Sigmoid colon (tissue), 7 donors: Measurements from ENCODE around the gene COL3A1. TPM values are rescaled to one million over a fixed set of nuclear protein-coding genes. Genes with fewer than 3 reads are reported as not detected.

Experiments
- DNase-seq: peaks from one replicate; pipeline ENCODE4 v3.0.0-alpha.2; 2019
- H3K27ac ChIP-seq, 4 donors: fragments of 200-600 bp; sonication (generic); one replicate each; pipeline ENCODE4 v1.5.1; 2016 to 2019; ENCODE audit warnings: mild to moderate bottlenecking in 1 of 4
- H3K27me3 ChIP-seq, 3 donors: fragments of 200-600 bp; sonication (generic); one replicate each; pipeline ENCODE4 v1.5.1; 2019; ENCODE audit warnings: mild to moderate bottlenecking in 1 of 3
- H3K36me3 ChIP-seq, 4 donors: fragments of 200-600 bp; sonication (generic); one replicate each; pipeline ENCODE4 v1.5.1; 2016 to 2019
- H3K4me1 ChIP-seq, 4 donors: fragments of 200-600 bp; sonication (generic); one replicate each; pipeline ENCODE4 v1.5.1; 2017 to 2019
- H3K4me3 ChIP-seq, 4 donors: fragments of 200-600 bp; sonication (generic); one replicate each; pipeline ENCODE4 v1.5.1; 2017 to 2019; ENCODE audit warnings: mild to moderate bottlenecking in 2 of 4, moderate library complexity in 1 of 4
- H3K9me3 ChIP-seq, 4 donors: fragments of 200-600 bp in 3 of 4; sonication (generic) in 3 of 4; one replicate each; pipeline versions ENCODE4 v1.5.1 to v1.6.1; 2013 to 2019
- CTCF ChIP-seq, 4 experiments: fragments of 450-650 bp in 3 of 4; fragments of 200-600 bp in 1 of 4; IDR thresholded peaks; one replicate each; pipeline ENCODE4 v1.5.1; 2016 to 2019; ENCODE audit warnings: antibody characterized with exemption in 4 of 4, mild to moderate bottlenecking in 3 of 4, moderate library complexity in 2 of 4
- EP300 ChIP-seq, 4 donors: sonication (generic); formaldehyde crosslinking; IDR thresholded peaks; one replicate each; pipeline ENCODE4 v1.6.1; 2017; ENCODE audit warnings: antibody characterized with exemption in 4 of 4
- POLR2A ChIP-seq, 2 donors: fragments of 450-650 bp; IDR thresholded peaks; one replicate each; pipeline ENCODE4 v1.6.1; 2016; ENCODE audit warnings: antibody characterized with exemption in 2 of 2, mild to moderate bottlenecking in 2 of 2, moderate library complexity in 2 of 2
- POLR2AphosphoS5 ChIP-seq, 4 donors: sonication (generic); formaldehyde crosslinking; IDR thresholded peaks; one replicate each; pipeline ENCODE4 v1.6.1; 2017; ENCODE audit warnings: antibody characterized with exemption in 4 of 4
- WGBS, 2 donors: extraction: QIAGEN DNeasy Blood & Tissue Kit; methylation state at CpG; one replicate each; pipeline ENCODE4 v1.1.7; 2013; 5-methylcytosine and 5-hydroxymethylcytosine counted together
- intact Hi-C: fragments of 100-400 bp; cut with DNase I; formaldehyde crosslinking; loops from one replicate; pipeline ENCODE4 v1.15.1; 2023
- polyA plus RNA-seq, 3 donors: library from polyadenylated mRNA; stranded (reverse); fragments of 200-250 nt; gene quantifications; one replicate each; pipeline ENCODE4 v1.2.3, GENCODE V29; 2013
- total RNA-seq, 4 donors: library from RNA; depleted of rRNA; stranded (reverse); fragments of >200 nt; gene quantifications; one replicate each; pipeline ENCODE4 v1.1.0, GENCODE V29; 2016
- donor health status: healthy with polysubstance abuse.
- donor health status: Bipolar disorder and iron deficiency.
- donor health status: healthy.

The COL3A1 gene
- total and polyA plus RNA-seq, 7 donors: 29.1 to 1,567 (median 294) TPM

GRCh38 chr2:188966728-188967440 lies 7.3 kb upstream of the COL3A1 start:
- peak overlapping the region; percentile 24 to 58 (median 40) for H3K27ac ChIP-seq
- H3K27me3 ChIP-seq: no peaks in the 10 kb centered on the region
- TF ChIP-seq POLR2AphosphoS5 (IDR thresholded peaks at IDR 0.05) (no peak), POLR2A (IDR thresholded peaks at IDR 0.05) (no peak), CTCF (IDR thresholded peaks at IDR 0.05) (no peak)
- H3K4me1 ChIP-seq: peaks cover 0 to 51% (median 37%) of the 10 kb centered on the region in 4 donors
- DNase-seq: no peak
- H3K4me3 ChIP-seq: no peak overlapping the region
- no peaks in the 10 kb centered on the region for H3K36me3 ChIP-seq
- no peaks in the 10 kb centered on the region for H3K9me3 ChIP-seq
- intact Hi-C loops: no loop called here
- 54 to 88% methylated on average over 3 of the region's 3 CpGs for WGBS, 2 donors

DNA sequence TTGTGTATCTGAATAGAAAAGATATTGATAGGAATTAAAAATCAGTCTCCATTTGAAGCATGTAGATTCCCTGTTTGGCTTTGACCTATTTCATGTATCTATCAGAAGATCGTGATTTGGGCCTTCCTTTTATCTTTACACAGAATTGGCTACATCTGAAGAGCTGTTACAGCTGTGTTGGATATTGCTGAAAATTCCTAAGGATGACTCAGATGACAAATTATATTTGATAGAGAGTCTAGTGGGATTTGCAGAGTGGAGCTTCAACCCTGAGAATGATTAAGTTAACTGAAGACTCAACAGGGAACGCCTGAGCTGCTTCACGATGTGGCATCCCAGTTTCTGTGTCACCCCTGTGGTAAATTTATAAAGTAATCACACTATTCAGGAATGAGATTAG lies 4.9 kb upstream of the COL3A1 start:
- Histone ChIP-seq H3K27ac (peak overlapping the region; percentile 48 to 91 (median 84)), H3K36me3 (no peaks in the 10 kb centered on the region), H3K27me3 (no peaks in the 10 kb centered on the region), H3K4me3 (no peak overlapping the region), H3K9me3 (no peaks in the 10 kb centered on the region), H3K4me1 (peaks cover 0 to 72% (median 42%) of the 10 kb centered on the region in 4 donors)
- TF ChIP-seq POLR2AphosphoS5 (IDR thresholded peaks at IDR 0.05) (peak in 1 of 4 donors; percentile 23), CTCF (IDR thresholded peaks at IDR 0.05) (no peak)
- intact Hi-C loops: no loop called here
- DNase-seq: no peak
- 71 to 78% methylated on average over 3 of the region's 3 CpGs for WGBS, 2 donors

- TF ChIP-seq POLR2A (IDR thresholded peaks at IDR 0.05) (no peak), EP300 (IDR thresholded peaks at IDR 0.05) (no peak), POLR2AphosphoS5 (IDR thresholded peaks at IDR 0.05) (peak in 1 of 4 donors; percentile 5)
- Histone ChIP-seq H3K9me3 (no peaks in the 10 kb centered on the region), H3K4me1 (peaks cover 0 to 72% (median 42%) of the 10 kb centered on the region in 4 donors), H3K27me3 (no peaks in the 10 kb centered on the region), H3K4me3 (no peak overlapping the region), H3K36me3 (no peaks in the 10 kb centered on the region), H3K27ac (peak overlapping the region; percentile 48 to 91 (median 84))
- intact Hi-C loops: no loop called here
- no peak for DNase-seq
- 76 to 87% methylated on average over 2 of the region's 2 CpGs for WGBS, 2 donors
Measured at GRCh38 chr2:188969651-188970050, 4.5 kb upstream of the COL3A1 start.

DNA sequence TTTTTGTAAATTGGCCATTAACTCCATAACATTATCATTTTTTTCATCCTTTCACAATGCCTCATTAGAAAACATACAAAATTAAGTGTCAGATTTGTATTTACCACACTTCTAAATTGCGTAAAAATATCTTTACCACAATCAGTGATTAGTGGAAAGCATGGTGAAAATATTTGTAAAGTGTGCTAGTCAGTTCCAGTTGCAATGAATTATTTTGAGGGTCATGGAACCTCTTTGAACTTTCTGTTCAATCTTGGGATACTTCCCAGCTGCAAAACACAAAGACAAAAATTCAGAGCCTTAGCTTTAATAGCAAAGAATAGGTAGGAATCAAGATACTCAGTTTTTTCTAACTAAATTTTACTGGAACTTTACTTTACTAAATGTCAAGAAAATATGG lies 4.0 kb upstream of the COL3A1 start:
- TF ChIP-seq POLR2AphosphoS5 (IDR thresholded peaks at IDR 0.05) (peak in 2 of 4 donors; percentile 18 to 34), CTCF (IDR thresholded peaks at IDR 0.05) (no peak), POLR2A (IDR thresholded peaks at IDR 0.05) (no peak)
- intact Hi-C loops: no loop called here
- Histone ChIP-seq H3K4me3 (no peak overlapping the region), H3K36me3 (no peaks in the 10 kb centered on the region), H3K9me3 (no peaks in the 10 kb centered on the region), H3K27ac (peak overlapping the region; percentile 48 to 91 (median 84)), H3K27me3 (no peaks in the 10 kb centered on the region), H3K4me1 (peaks cover 0 to 72% (median 42%) of the 10 kb centered on the region in 4 donors)
- WGBS, 2 donors: 75 to 82% methylated on average over 1 of the region's 1 CpG
- DNase-seq: no peak

DNA sequence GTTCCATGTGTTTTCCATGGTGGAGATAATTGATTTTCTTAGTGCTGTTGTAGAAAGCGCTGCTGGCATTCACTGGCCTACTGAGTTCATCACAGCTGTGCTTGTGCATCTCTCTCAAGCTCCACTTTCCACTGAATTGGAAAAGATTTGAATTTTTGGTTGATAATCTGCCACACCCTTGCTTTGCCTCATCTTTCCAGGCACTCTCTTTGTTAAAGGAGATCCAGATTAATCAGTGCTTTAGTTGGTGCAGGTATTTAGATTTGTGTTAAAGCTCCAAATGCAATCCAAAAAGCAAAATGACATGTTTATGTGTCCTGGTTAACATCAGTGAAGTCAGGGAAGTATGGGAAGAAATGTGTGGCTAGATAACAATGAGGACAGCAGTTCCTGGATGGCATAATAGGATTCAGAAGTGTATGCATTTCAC lies 2.7 kb upstream of the COL3A1 start:
- Histone ChIP-seq H3K4me1 (peaks cover 0 to 63% (median 39%) of the 10 kb centered on the region in 4 donors), H3K27me3 (no peaks in the 10 kb centered on the region), H3K9me3 (no peaks in the 10 kb centered on the region), H3K36me3 (no peaks in the 10 kb centered on the region), H3K4me3 (no peak overlapping the region), H3K27ac (peak overlapping the region; percentile 48 to 91 (median 84))
- TF ChIP-seq CTCF (IDR thresholded peaks at IDR 0.05) (no peak), EP300 (IDR thresholded peaks at IDR 0.05) (peak in 1 of 4 donors; percentile 25), POLR2A (IDR thresholded peaks at IDR 0.05) (no peak), POLR2AphosphoS5 (IDR thresholded peaks at IDR 0.05) (peak; percentile 57 to 92 (median 82))
- WGBS, 2 donors: 77 to 79% methylated on average over 1 of the region's 1 CpG
- intact Hi-C loops: no loop called here
- no peak for DNase-seq
